Lung (tissue), 12 donors: ENCODE results near the gene HOXB13. TPM values are rescaled to one million over a fixed set of nuclear protein-coding genes. Genes with fewer than 3 reads are reported as not detected.

ENCODE experiments used
- ATAC-seq: fragments of 200-7000 bp; cut with Tn5 transposase; one replicate; pipeline ENCODE4 v1.9.1; 2020; ENCODE audit warnings: moderate number of reproducible peaks; ENCODE audit not compliant: insufficient read depth, low FRiP score
- DNase-seq, 3 donors: peaks; one replicate each; pipeline ENCODE4 v3.0.0-alpha.2; 2013 to 2017
- H3K27ac ChIP-seq, 2 donors: one replicate each; pipeline ENCODE4 v1.5.1; 2013; ENCODE audit warnings: mild to moderate bottlenecking in 2 of 2, moderate library complexity in 2 of 2, control low read depth in 1 of 2, inconsistent platforms in 1 of 2, low read depth in 1 of 2, low read length in 1 of 2
- H3K27me3 ChIP-seq, 3 donors: one replicate each; pipeline ENCODE4 v1.5.1; 2013; ENCODE audit warnings: low read length in 2 of 3; ENCODE audit not compliant: control insufficient read depth in 3 of 3, insufficient read depth in 3 of 3
- H3K36me3 ChIP-seq, 4 donors: one replicate each; pipeline ENCODE4 v1.5.1; 2013; ENCODE audit warnings: low read length in 4 of 4, mild to moderate bottlenecking in 1 of 4, moderate library complexity in 1 of 4; ENCODE audit not compliant: control insufficient read depth in 4 of 4, insufficient read depth in 4 of 4
- H3K4me1 ChIP-seq, 5 donors: one replicate each; pipeline ENCODE4 v1.5.1; 2013; ENCODE audit warnings: low read length in 5 of 5, mild to moderate bottlenecking in 2 of 5, moderate library complexity in 1 of 5; ENCODE audit not compliant: control insufficient read depth in 5 of 5, insufficient read depth in 5 of 5
- H3K4me3 ChIP-seq: one replicate; pipeline ENCODE4 v1.5.1; 2013; ENCODE audit warnings: mild to moderate bottlenecking, control low read depth, moderate library complexity
- H3K9ac ChIP-seq, 2 donors: one replicate each; pipeline ENCODE4 v1.5.1; 2013; ENCODE audit warnings: low read length in 2 of 2, control low read depth in 1 of 2; ENCODE audit not compliant: insufficient read depth in 1 of 2
- H3K9me3 ChIP-seq, 4 donors: one replicate each; pipeline ENCODE4 v1.5.1; 2013; ENCODE audit warnings: low read length in 3 of 4, mild to moderate bottlenecking in 1 of 4, moderate library complexity in 1 of 4; ENCODE audit not compliant: control insufficient read depth in 4 of 4, insufficient read depth in 3 of 4
- CTCF ChIP-seq: IDR thresholded peaks from 2 replicates; pipeline ENCODE4 v1.5.1; 2012; ENCODE audit warnings: mild to moderate bottlenecking; ENCODE audit errors: control extremely low read depth, extremely low read depth
- WGBS, 2 donors: extraction: QIAGEN DNeasy Blood & Tissue Kit; methylation state at CpG; one replicate each; pipeline ENCODE4 v1.1.7; 2013; 5-methylcytosine and 5-hydroxymethylcytosine counted together
- polyA plus RNA-seq, 2 donors: library from polyadenylated mRNA; stranded (reverse); fragments of 200-250 nt; gene quantifications; one replicate each; pipeline ENCODE4 v1.2.1, GENCODE V29; 2013
- total RNA-seq, 2 donors: library from RNA; depleted of rRNA in 1 of 2; stranded (reverse); fragments of >200 nt in 1 of 2; gene quantifications; one replicate each; pipeline ENCODE4 v1.2.1, GENCODE V29; 2014 to 2021
- donor health status: control.
- donor health status: control.
- donor health status: Bipolar disorder and iron deficiency.
- donor health status: healthy.
- donor health status: DM: yes; HTN: yes; CAD: no.

The HOXB13 gene
- total and polyA plus RNA-seq, 4 donors, result not detected

- 79 to 86% methylated on average over 6 of the region's 6 CpGs for WGBS, 2 donors
- H3K4me3 ChIP-seq, result no peak overlapping the region
- ATAC-seq (no peak), DNase-seq (no peak)
- H3K36me3 ChIP-seq, result no peaks in the 10 kb centered on the region
- no peaks in the 10 kb centered on the region for H3K9me3 ChIP-seq
- no peak overlapping the region for H3K27ac ChIP-seq
- H3K9ac ChIP-seq, result no peak overlapping the region
- H3K27me3 ChIP-seq, result peaks cover 4 to 66% (median 52%) of the 10 kb centered on the region in 3 donors
- TF ChIP-seq CTCF, result no peak
- no peaks in the 10 kb centered on the region for H3K4me1 ChIP-seq
Observed at GRCh38 chr17:48761114-48761513, 32.6 kb upstream of the HOXB13 start.

GRCh38 chr17:48760411-48760810 lies 31.9 kb upstream of the HOXB13 start:
- H3K4me1 ChIP-seq, result no peaks in the 10 kb centered on the region
- H3K9me3 ChIP-seq, result no peaks in the 10 kb centered on the region
- H3K36me3 ChIP-seq, result no peaks in the 10 kb centered on the region
- ATAC-seq (no peak), DNase-seq (no peak)
- no peak for TF ChIP-seq CTCF
- no peak overlapping the region for H3K9ac ChIP-seq
- WGBS, 2 donors, result 37 to 61% methylated on average over 4 of the region's 4 CpGs
- no peak overlapping the region for H3K27ac ChIP-seq
- H3K4me3 ChIP-seq, result no peak overlapping the region
- H3K27me3 ChIP-seq, result peaks cover 4 to 72% (median 60%) of the 10 kb centered on the region in 3 donors

- ATAC-seq, result no peak
Observed at GRCh38 chr17:48759288-48759687, 30.7 kb upstream of the HOXB13 start.

More at GRCh38 chr17:48759288-48759687, 30.7 kb upstream of the HOXB13 start:
- TF ChIP-seq CTCF, result no peak
- Histone ChIP-seq H3K4me3 (no peak overlapping the region), H3K27ac (no peak overlapping the region), H3K4me1 (peaks cover 0 to 1% (median 0%) of the 10 kb centered on the region in 5 donors), H3K9ac (no peak overlapping the region), H3K36me3 (no peaks in the 10 kb centered on the region), H3K27me3 (peaks cover 4 to 75% (median 65%) of the 10 kb centered on the region in 3 donors), H3K9me3 (no peaks in the 10 kb centered on the region)
- DNase-seq, result no peak
